GM12865 (cell line): ENCODE measurements around the gene FXYD4.
A peak's percentile ranks its signal among the peaks of the same experiment; 100 is the strongest.

ENCODE experiments used
- DNase-seq: peaks from one replicate; pipeline ENCODE4 v3.0.0; 2010; ENCODE audit warnings: low read depth
- H3K4me3 ChIP-seq: 2 replicates; pipeline ENCODE4 v1.5.1; 2011; ENCODE audit warnings: mild to moderate bottlenecking, low read depth, low read length, control low read depth
- CTCF ChIP-seq: IDR thresholded peaks from 2 replicates; pipeline ENCODE4 v1.5.1; 2011; ENCODE audit warnings: low read length, control low read depth, low read depth, inconsistent platforms; ENCODE audit not compliant: insufficient read depth; ENCODE audit errors: missing control alignments

FXYD4 gene

GRCh38 chr10:43394868-43395267, 23.4 kb downstream of the FXYD4 start:
- no peak for TF ChIP-seq CTCF
- no peak for DNase-seq
- peak overlapping the region; percentile 90 for H3K4me3 ChIP-seq

GRCh38 chr10:43395571-43396060, 24.2 kb downstream of the FXYD4 start:
- H3K4me3 ChIP-seq, result peak overlapping the region; percentile 90
- DNase-seq, result peak; percentile 57
- no peak for TF ChIP-seq CTCF

- TF ChIP-seq CTCF, result no peak
- peak; percentile 91 for DNase-seq
- H3K4me3 ChIP-seq, result peak overlapping the region; percentile 90
Observed at GRCh38 chr10:43396061-43396927, 24.9 kb downstream of the FXYD4 start.

- peak; percentile 96 for DNase-seq
- no peak for TF ChIP-seq CTCF
- peak overlapping the region; percentile 90 for H3K4me3 ChIP-seq
Observed at GRCh38 chr10:43396928-43397624, 25.6 kb downstream of the FXYD4 start.

GRCh38 chr10:43398939-43399319, 27.5 kb downstream of the FXYD4 start:
- no peak for TF ChIP-seq CTCF
- no peak for DNase-seq
- H3K4me3 ChIP-seq, result peak overlapping the region; percentile 90

- no peak overlapping the region for H3K4me3 ChIP-seq
- no peak for TF ChIP-seq CTCF
- DNase-seq, result no peak
Observed at GRCh38 chr10:43399320-43400310, 28.2 kb downstream of the FXYD4 start.
